GM23248 (cell line): Measurements from ENCODE around the gene TSEN15.
"Not testable (repeated sequence)": the region's sequence is repeated elsewhere in the genome, so short reads cannot be mapped to it uniquely, and the experiment has no call there.

Experiments
- EZH2 ChIP-seq: fragments of 200-600 bp; sonication (generic); IDR thresholded peaks from 2 replicates; pipeline ENCODE4 v1.6.1; 2018; ENCODE audit warnings: antibody characterized with exemption, mild to moderate bottlenecking; ENCODE audit not compliant: insufficient read depth, poor library complexity, severe bottlenecking
- EZH2phosphoT487 ChIP-seq: fragments of 200-600 bp; sonication (generic); IDR thresholded peaks from 2 replicates; pipeline ENCODE4 v1.6.1; 2018; ENCODE audit warnings: antibody characterized with exemption, moderate library complexity, mild to moderate bottlenecking, low read depth; ENCODE audit not compliant: insufficient read depth

DNA sequence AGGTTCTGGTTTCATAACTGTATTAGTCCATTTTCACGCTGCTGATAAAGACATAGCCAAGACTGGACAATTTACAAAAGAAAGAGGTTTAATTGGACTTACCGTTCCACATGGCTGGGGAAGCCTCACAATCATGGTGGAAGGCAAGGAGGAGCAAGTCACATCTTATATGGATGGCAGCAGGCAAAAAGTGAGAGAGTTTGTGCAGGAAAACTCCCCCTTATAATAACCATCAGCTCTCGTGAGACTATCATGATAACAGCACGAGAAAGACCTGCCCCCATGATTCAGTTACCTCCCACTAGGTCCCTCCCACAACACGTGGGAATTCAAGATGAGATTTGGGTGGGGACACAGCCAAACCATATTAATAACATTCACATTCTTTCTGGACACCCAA lies 45.0 kb downstream of the TSEN15 start:
- not testable (repeated sequence) for TF ChIP-seq EZH2, EZH2phosphoT487
